Loucy (cell line): ENCODE measurements around the gene GPATCH2.

ENCODE experiments used
- H2AFZ ChIP-seq: fragments of 200-600 bp; sonication (generic); 2 replicates; pipeline ENCODE4 v1.6.0; 2016; ENCODE audit warnings: antibody characterized with exemption, mild to moderate bottlenecking, low read length, moderate library complexity
- H3F3A ChIP-seq: fragments of 200-600 bp; 2 replicates; pipeline ENCODE4 v1.6.0; 2016; ENCODE audit warnings: antibody characterized with exemption, low read depth, mild to moderate bottlenecking
- H3K27me3 ChIP-seq: fragments of 200-600 bp; sonication (generic); 2 replicates; pipeline ENCODE4 v1.6.1; 2014; ENCODE audit warnings: low read length, mild to moderate bottlenecking; ENCODE audit not compliant: insufficient read depth, poor library complexity, severe bottlenecking
- H3K36me3 ChIP-seq: fragments of 200-600 bp; sonication (generic); 2 replicates; pipeline ENCODE4 v1.6.1; 2016; ENCODE audit warnings: low read length; ENCODE audit not compliant: insufficient read depth
- H3K4me1 ChIP-seq: fragments of 200-600 bp; sonication (generic); 2 replicates; pipeline ENCODE4 v1.5.1; 2014; ENCODE audit warnings: low read length, mild to moderate bottlenecking; ENCODE audit not compliant: insufficient read depth, poor library complexity, severe bottlenecking
- H3K4me2 ChIP-seq: fragments of 200-600 bp; sonication (generic); 2 replicates; pipeline ENCODE4 v1.6.0; 2014; ENCODE audit warnings: antibody characterized with exemption, low read length, low read depth, mild to moderate bottlenecking; ENCODE audit not compliant: poor library complexity, severe bottlenecking
- H3K4me3 ChIP-seq: fragments of 200-600 bp; sonication (generic); 2 replicates; pipeline ENCODE4 v1.5.1; 2014; ENCODE audit warnings: low read length, mild to moderate bottlenecking, mixed read lengths; ENCODE audit not compliant: poor library complexity, severe bottlenecking
- H3K79me2 ChIP-seq: fragments of 200-600 bp; sonication (generic); 2 replicates; pipeline ENCODE4 v1.6.1; 2014; ENCODE audit warnings: low read length; ENCODE audit not compliant: insufficient read depth
- H3K9ac ChIP-seq: fragments of 200-600 bp; sonication (generic); 2 replicates; pipeline ENCODE4 v1.6.0; 2014; ENCODE audit warnings: mild to moderate bottlenecking, low read depth, low read length, moderate library complexity; ENCODE audit not compliant: poor library complexity, severe bottlenecking
- H3K9me2 ChIP-seq: fragments of 200-600 bp; sonication (generic); replicated peaks from 2 replicates; pipeline ENCODE4 v1.6.1; 2016; ENCODE audit warnings: low read depth, low read length, mixed read lengths
- H3K9me3 ChIP-seq: fragments of 200-600 bp; sonication (generic); 2 replicates; pipeline ENCODE4 v1.6.1; 2014; ENCODE audit warnings: mild to moderate bottlenecking, antibody characterized with exemption, low read length, low read depth; ENCODE audit not compliant: insufficient read depth
- H4K20me1 ChIP-seq: fragments of 200-600 bp; sonication (generic); 2 replicates; pipeline ENCODE4 v1.6.0; 2014; ENCODE audit warnings: antibody characterized with exemption, low read length, mild to moderate bottlenecking; ENCODE audit not compliant: insufficient read depth, poor library complexity, severe bottlenecking
- CTCF ChIP-seq: fragments of 200-600 bp; sonication (generic); conservative IDR thresholded peaks from 2 replicates; pipeline ENCODE4 v1.5.1; 2014; ENCODE audit warnings: mild to moderate bottlenecking, antibody characterized with exemption, low read length
- EZH2phosphoT487 ChIP-seq: fragments of 200-600 bp; IDR thresholded peaks from 2 replicates; pipeline ENCODE4 v1.6.1; 2018; ENCODE audit warnings: antibody characterized with exemption, mild to moderate bottlenecking, moderate library complexity, borderline replicate concordance

Gene GPATCH2

DNA sequence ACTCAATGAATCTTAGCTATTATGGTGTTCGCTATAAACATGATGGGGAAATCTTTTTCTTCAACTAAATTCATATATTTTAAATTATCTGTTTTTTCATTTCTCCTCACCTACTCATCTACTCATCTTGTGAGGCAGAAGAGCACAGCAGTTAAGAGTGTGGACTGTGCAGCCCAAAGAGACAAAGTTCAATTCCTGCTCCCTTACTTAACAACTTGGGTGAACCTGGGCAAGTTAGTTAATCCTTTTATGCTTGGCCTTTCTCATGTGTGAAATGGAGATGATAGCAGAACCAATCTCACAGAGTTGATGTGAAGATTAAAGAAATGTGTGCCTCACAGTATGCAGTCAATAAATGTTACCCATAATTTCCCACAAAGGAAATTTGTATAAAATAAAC is 168.2 kb downstream of the GPATCH2 start:
- Histone ChIP-seq H3K36me3 (no peaks in the 10 kb centered on the region), H3K4me1 (no peaks in the 10 kb centered on the region), H4K20me1 (no peaks in the 10 kb centered on the region), H3K9me2 (no peaks in the 10 kb centered on the region), H3K79me2 (no peaks in the 10 kb centered on the region), H3K4me3 (no peak overlapping the region), H2AFZ (no peak overlapping the region), H3K9me3 (no peaks in the 10 kb centered on the region), H3F3A (no peaks in the 10 kb centered on the region), H3K4me2 (no peak overlapping the region), H3K27me3 (no peaks in the 10 kb centered on the region), H3K9ac (no peak overlapping the region)
- TF ChIP-seq CTCF = no peak
- TF ChIP-seq EZH2phosphoT487 = no peak

- Histone ChIP-seq H3K9ac (no peak overlapping the region), H2AFZ (no peak overlapping the region), H3F3A (no peaks in the 10 kb centered on the region), H4K20me1 (no peaks in the 10 kb centered on the region), H3K4me3 (no peak overlapping the region), H3K27me3 (no peaks in the 10 kb centered on the region), H3K79me2 (no peaks in the 10 kb centered on the region), H3K4me2 (no peak overlapping the region), H3K9me3 (no peaks in the 10 kb centered on the region), H3K4me1 (no peaks in the 10 kb centered on the region), H3K36me3 (no peaks in the 10 kb centered on the region), H3K9me2 (no peaks in the 10 kb centered on the region)
- no peak for TF ChIP-seq CTCF
- TF ChIP-seq EZH2phosphoT487 = no peak
These were observed 168.7 kb downstream of the GPATCH2 start for GRCh38 chr1:217462159-217462558.

- Histone ChIP-seq H3K4me3 (no peak overlapping the region), H3K79me2 (no peaks in the 10 kb centered on the region), H3F3A (no peaks in the 10 kb centered on the region), H3K9me3 (no peaks in the 10 kb centered on the region), H3K36me3 (no peaks in the 10 kb centered on the region), H3K4me2 (no peak overlapping the region), H3K9ac (no peak overlapping the region), H4K20me1 (no peaks in the 10 kb centered on the region), H3K27me3 (no peaks in the 10 kb centered on the region), H2AFZ (no peak overlapping the region), H3K4me1 (no peaks in the 10 kb centered on the region), H3K9me2 (no peaks in the 10 kb centered on the region)
- TF ChIP-seq EZH2phosphoT487 (no peak), CTCF (no peak)
These were observed 173.9 kb downstream of the GPATCH2 start for GRCh38 chr1:217457016-217457415.
